COR-L47 (cell line): Measurements from ENCODE around the gene TCEA2.

ENCODE experiments used
- DNase-seq: peaks from one replicate; lab custom pipeline; 2025; lab: John Stamatoyannopoulos, UW

Gene TCEA2

DNA sequence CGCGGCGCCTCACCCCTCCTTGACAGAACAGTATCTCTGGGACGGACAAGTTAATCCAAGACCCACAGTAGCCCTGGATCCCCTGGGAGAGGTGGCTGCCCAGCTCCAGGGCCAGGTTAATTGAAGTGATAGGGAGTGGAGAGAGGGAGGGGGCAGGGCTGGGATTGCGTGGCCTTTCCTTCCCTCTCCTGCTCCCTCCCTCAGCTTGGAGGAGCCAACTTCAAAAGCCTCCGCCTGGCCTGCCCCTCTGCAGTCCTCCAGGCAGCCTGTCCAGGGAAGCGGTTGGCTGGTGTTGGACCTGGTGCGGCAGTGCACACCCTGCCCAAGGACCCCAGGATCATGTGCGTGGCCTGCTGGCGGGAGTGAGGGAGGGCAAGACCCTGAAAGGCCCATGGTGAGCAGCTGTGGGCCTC, 27.1 kb upstream of the TCEA2 start, which contains the start of gene C20orf204:
C20orf204 (plus strand) TSS at position 250 of the 413 bp plus-strand sequence; CDS start at position 392, 142 bp downstream.
- DNase-seq = no peak

DNA sequence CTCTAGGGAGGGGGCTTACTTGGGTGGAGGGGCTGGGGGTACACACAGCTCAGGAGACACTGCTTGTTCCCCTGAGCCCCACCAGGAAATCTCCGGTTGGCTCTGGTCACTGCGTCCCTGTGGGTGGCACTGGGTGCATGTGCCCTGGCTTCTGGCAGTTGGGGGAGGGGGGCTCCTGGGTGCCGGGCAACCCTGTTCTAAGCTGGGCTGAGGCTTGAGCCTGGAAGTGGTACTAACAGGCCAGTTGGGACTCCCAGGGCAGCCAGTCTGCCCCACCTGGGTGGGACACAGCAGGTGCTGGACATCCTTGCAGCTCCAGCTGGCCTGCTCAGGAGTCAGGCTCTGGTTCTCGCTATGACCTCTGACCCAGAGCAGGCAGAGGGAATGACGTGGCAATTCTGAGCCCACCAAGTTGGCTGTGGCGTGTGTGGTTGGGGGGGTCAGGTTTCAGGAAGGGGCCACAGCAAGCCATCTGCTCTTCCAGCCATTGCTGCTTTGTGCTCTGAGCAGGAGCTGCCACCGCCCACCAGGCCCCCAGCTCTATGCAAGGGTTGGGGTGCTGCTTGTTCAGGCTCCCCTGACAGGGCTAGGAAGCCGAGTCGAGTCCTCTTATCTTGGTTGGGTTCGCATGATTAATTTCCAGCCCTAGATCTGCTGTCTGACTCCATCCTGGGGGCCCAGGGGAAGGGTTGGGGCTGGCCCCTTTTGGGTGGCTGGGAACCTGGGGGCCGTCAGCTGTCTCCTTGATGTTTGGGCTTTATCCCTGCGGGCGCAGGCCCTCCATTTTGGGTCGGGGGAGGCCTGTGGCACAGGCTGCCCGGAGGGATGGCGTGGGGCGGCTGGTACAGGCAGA, 26.4 kb upstream of the TCEA2 start:
- DNase-seq = no peak

DNA sequence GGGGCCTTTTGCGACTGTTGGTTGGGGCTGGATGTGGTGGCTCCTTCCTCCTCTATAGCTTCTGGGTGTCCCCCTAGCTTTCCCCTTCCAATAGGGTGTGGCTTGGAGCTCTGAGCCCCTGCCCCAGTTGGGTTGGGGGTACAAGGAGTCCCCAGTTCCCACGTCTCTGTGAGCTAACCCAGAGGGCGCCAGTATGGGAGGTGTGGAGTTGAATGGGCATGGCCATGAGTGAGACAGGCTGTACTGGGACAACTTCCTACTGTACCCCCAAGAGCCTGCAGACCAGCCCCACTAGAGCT, 25.9 kb upstream of the TCEA2 start:
- no peak for DNase-seq

DNA sequence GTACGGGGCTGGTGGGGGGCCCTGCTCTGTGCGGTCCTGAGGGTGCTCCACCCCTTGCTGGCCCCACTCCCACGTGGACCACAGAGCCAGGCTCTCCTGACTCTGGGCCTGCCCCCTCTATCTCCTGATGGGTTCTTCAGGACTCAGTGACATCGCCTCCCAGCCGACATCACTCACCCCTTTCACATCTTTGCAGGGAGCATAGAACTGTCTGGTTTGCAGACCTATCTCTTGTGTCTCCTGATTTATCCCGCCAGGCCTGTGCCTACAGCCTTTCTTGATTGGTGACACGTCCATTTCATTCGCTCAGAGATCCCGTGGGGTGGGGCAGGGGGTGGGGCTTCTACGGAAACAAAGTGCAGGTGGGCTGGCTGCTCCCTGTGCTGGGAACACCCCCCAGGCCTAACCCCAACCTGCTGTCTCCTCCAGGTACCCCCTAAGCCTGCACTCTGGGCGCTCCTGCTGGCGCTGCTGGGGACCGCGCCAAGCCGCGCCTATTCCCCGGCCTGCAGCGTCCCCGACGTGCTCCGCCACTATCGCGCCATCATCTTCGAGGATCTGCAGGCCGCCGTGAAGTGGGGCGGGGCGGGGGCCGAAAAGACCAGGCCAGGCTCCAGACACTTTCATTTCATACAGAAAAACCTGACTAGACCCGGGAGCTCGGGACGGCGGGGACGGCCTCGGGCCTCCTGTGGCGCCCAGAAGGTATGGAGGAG, 25.3 kb upstream of the TCEA2 start:
- peak; percentile 54 for DNase-seq

DNA sequence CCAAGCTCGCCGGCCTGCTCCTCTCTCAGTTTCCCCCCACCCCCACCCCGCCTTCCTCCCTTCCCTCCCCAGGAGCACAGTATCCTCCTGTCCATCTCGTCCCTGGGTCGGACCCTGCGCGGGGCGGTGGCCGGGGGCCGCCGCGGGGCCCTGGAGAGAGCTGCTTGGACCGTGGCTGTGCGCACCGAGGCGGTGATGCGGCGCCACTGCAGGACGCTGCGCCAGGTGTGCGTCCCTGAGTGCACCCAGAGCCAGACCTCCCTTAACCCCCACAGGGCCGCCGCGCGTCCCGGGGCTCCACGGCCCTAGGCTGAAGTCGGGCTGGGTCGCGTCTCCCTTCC, 24.8 kb upstream of the TCEA2 start:
- DNase-seq = no peak

DNA sequence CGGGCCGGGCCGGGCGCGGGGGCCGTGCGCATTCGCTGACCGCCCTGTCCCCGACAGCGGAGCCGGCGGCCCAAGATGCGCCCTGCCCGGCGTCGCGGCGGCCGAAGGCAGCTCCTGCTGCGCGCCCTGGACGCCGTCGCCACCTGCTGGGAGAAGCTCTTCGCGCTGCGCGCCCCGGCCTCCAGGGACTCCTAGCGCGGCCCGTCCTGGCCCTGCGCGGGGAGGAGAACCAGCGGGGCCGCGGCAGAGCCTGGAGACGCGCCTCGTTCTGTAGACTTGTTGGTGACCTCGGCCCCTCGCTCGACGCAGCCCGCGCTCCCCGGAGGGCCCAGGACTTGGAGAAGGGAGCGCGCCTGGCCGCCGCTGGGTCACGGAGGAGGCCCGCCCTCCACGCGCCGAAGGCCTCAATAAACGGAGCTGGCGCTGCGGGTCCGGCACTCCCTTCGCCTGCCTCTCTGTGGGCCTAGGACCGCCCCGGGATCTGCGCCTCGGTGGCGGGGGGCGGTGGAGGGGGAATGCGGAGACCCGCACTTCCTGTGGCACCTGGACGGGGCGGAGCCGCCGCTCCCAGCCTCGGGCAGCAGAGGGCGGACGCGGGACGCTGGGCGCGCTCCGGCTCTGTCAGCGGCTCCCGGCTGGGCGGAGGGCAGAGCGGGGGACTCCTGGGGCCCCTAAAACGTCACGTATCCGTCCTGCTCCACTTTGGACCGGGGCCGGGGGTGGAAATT, 24.3 kb upstream of the TCEA2 start:
- DNase-seq = peak; percentile 64

DNA sequence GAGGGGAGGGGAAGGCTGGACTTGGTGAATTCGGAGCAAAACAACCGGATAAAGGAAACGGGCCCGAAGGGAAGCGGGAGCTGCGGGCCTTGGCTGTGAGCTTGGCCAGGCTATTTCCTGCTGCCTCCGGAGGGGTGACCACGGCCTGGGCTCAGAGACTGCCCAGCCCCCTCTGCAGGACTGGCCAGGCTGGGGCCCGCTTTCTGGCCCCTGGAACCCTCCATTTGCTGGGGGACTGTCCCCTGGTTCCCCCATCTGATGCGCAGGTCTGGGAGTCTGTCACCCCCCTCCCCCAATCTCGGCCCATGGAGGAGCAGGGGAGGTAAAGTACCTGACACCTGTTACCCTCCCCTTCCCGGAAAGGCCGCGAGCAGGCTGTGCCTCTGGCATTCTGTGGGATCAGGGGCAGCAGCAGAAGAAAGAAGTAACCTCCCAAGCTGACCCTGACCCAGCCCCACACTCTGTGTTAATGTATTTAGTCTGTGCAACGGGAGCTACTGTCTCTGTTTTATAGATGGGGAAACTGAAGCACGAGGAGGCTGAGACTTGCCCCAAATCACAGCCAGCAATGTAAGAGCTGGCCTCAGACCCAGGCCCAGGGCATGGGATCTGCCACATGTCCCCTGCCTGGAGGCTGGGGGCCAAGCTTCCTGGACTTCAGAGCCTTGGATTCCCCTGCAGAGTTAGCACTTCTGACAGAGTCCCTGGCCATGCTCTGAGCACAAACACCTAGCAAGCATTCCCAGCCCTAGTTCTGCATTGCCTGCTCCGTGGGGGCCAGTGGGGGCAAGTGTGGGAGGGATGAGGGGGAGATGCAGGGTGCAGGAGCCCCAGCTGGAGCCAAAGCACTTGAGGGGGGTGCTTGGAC, 23.5 kb upstream of the TCEA2 start:
- DNase-seq = no peak

DNA sequence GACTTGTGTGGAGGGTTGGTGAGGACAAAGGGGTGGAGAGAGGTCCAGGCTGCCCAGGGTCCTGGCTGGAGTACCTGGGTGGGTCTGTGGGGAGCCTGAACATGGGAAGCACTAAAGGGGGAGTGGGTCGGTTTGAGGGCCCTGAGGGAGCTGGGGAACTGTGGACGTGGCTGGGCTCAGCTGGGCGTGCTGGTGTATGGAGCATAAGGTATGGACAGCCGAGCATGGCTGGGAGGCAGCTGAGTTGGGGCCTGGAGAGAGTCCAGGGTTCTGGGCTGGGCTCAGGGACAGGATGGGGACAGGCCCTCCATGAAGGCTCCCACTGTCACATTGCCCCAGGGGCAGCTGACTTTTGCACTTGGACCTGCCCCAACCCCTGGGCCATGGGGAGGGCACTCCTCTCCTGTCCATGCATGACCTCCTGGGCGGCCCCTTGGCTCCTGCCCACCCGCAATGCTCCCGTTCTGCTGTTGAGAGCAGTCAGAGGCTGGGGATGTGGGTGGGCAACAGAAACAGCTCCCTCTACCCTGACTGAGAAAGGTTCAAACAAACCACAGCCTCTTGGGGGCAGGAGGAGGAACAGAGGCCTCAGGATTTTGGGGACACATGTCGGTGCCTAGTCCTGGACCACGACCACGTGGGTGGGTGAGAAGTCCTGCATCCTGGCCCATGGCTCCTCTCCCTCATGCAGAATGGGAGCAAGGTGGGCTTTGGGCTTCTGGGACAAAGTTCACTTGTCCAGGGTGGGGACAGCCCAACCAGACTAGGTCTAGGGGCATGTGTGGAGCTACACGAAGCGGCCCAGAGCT, 22.6 kb upstream of the TCEA2 start:
- no peak for DNase-seq

DNA sequence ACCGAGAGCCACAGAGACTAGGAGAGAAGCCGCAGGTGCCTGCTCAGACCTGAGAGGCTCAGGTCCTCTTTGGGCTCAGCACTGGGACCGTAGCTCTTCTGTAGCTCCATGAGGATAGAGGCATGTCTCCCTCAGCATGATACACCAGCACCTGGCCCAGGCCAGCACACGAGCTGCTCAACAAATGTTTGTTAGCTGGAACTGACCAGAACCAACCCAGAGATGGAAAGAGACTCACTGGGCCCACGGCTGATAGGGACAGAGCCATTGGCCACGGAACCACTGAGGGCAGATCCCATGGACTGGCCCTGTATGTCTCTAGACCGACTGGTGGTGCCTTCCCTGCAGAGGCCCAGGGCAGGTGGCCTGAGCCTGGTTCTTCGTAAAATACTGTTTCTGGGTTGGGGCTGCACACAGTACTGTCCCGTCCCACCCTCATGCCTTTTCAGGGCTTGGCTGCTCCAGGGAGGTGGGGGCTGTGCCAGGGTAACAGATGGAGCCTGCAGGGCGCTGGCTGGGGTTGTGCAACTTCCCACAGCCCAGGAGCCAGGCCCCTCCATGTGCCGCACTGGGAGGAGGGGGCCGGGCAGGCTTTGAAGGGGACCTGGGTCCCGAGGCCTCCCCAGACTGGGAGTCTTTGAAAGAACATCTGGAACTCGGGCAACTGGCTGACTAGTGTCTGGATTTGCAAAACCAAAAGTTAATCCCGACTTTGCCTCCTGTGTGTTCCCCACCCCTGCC, 21.8 kb upstream of the TCEA2 start:
- no peak for DNase-seq

DNA sequence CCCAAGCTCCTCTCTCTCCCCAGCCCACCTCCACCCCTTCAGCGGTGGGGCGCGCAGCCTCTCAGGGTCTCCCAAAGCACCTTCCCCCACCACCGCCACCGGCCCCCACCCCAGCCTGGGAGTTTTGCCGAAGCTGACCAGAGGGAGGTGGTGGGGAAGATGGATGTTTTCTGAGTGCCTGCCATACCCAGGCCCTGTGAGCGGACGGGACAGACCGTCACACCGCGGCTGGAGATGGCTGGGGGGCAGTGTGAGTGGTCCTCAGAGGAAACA, 21.3 kb upstream of the TCEA2 start:
- no peak for DNase-seq

DNA sequence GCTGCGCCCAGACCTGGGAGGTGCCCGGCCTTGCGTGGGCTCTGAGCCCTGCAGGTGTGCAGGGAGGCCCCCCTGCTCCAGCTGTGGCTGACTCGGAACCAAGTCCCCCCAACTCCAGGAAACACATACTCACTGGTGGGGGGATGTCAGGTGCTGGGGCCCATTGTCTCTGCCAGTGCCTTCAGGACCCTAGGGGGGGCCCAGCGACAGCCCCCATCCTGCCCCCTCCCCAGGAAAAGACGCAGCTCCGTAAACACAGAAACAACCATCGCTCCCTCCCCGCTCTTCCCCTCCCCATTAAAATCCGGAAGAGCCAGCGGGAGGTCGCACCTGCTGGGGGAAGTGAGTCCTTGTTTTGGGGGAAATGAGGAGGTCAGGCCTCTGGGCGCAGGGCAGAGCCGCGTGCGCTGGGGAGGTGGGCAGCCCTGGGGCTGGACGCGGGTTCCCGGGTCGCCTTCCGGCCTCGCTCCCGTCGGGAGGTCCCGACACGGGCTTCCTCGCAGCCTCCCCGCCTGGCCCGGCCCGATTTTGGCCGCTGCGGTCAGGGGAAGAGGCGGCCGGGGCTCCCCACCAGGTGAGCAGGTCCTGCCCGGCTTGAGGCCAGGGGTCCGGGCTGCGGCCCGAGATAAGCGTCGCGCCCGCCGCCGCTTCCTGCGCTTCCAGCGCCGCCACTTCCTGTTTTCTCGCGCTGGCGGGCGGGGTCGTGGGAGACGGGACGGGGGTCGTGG, 20.8 kb upstream of the TCEA2 start:
- DNase-seq = no peak

DNA sequence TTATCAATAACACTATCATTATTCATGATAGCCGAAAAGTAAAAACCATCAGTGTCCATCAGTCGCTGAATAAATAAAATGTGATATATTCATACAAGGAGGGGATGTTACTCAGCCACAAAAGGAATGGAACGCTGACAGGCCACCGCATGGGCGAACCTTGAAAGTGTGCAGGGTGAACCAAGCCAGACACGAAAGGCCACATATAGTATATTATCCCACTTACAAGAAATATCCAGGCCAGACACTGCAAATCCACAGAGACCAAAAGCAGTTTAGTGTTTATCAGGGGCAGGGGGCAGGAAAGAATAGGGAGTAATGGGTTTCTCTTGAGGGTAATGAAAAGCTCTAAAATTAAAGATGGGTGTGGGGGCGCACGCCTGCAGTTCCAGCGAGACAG, 19.2 kb upstream of the TCEA2 start:
- DNase-seq = no peak

DNA sequence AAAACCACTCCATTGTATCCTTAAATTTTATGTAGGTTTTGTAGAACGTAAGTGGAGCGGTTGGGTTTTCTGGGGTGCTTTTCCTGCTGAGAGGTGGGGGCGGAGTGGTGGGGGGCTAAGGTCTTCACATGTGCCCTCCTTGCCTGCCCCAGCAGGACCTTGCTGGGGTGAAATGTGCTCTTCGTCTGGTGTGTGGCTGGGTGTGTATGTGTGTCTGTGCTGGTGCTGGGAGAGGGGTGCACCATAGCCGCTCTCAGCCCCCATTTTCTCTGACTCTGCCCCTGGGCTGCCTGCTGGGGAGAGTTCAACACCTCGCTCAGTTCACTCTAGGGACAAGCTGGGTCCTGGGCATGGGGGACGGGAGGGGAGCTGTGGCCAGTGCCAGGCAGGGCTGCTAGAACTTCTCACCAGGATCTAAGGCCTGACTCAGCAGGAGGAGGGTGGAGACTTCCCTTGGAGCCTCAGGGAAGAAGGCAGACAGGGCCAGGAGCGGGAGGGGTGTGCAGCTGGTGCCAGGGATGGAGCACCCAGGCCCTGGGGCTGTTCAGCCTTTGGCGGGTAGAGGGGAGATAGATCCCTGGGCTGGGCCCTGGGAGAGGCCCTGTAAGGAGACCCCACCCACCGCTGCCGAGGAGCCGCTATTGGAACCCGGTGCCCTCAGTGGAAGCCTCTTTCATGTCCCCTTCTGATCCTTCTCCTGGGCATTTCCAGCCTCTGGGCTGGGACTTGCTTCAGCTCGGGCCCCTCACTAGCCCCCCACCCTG, 18.3 kb upstream of the TCEA2 start:
- peak; percentile 50 for DNase-seq

DNA sequence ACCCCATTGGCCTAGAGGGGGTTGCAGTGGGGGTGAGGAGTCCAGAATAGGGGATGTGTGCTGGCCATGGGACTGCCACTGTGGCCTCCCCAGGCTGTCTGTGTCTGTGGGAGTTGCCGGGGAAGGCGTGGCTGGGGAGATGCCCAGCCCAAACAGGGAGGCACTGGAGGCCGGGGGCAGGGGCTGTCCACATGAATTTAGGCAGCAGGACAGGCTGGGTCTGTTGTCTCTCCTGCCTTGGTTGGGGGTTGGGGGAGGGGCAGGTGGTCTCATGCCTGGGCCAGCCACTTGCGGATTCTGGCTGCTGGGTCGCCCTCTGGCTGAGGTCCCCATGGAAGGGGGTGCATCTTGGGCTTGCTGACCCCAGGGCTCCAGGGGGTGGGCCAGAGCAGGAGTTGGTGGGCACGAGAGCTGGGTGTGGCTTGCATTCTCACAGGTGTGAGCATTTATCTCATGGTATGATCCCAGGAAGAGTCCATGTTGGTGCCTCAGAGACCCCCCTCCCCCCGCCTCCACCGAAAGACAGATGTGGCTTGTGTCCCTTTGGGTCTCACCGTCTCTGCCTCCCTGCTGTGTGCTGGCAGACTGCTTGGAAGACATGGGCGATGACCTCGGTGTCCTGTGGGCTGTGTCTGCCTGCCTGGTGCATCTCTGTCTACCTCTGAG, 17.5 kb upstream of the TCEA2 start:
- DNase-seq = no peak

DNA sequence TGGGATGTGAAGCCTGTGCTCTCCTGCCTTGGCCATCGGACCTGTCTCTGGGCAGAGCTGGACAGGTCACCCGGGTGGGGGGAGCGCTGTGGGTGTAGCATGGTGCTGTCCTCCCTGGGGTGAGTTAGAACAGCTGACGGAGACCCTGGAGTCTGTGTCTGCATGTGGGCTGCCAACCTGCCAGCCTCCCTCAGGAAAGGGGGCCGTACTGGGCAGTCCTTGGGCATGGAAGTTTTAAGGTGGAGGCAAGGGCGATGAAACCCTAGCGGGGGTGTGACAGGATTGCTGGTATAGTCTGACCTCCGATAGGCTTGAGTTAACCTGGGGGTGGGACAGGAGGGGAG, 16.0 kb upstream of the TCEA2 start:
- DNase-seq = no peak

DNA sequence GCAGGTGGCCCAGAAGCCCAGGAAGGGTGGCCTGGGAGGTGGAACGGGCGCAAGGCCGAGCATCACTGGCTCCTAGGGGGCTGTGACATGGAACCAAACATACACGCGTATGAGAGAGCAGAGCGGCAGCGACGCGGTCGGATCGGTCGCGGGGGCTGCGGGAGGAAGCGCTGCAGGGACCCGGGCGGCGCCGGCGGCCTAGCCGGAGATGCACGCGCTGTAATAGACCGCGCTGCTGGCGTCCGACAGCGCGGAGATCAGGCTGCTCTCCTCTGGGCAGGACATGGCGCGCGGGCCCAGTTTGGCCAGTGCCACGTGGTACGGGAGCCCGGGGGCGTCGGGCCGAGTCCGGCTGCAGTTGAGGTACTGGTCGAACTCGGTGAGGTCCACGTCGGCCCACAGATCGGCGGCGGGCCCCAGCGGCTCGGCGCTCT, 15.0 kb upstream of the TCEA2 start:
- no peak for DNase-seq

DNA sequence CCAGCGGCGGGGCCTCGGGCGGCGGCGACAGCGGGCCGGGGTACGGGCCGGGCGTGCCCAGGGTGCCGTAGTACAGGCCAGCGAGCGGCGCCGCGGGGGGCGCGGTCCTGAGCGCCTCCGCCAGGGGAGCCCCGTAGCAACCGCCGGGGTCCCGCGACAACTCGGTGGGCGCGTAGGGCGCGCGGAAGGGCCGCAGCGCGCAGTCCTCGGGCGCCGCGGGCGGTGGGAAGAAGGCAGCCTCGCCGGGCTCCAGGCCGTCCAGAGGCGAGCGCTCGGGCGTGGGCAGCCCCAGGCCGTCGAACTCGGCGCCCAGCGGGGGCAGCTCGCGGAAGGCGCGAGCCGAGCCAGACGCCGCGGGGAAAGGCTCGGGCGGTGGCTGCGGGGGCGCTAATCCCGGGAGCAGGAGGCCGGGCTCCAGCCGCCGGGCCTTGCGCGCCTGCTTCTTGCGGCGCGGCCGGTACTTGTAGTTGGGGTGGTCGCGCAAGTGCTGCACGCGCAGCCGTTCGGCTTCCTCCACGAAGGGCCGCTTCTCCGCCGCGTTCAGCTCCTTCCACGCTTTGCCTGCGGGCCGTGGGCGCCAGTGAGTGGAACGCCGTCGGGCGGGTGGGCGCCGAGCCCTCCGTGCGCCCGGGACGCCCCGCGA, 14.5 kb upstream of the TCEA2 start:
- DNase-seq = no peak
